ENCODE results near the gene MBTPS2. TPM values are rescaled to one million over a fixed set of nuclear protein-coding genes. Genes with fewer than 3 reads are reported as not detected.
A peak's percentile ranks its signal among the peaks of the same experiment; 100 is the strongest.

MBTPS2 gene
- total and polyA plus RNA-seq, 8 donors = 1.2 to 20.2 (median 2.1) TPM; not detected in 1

DNA sequence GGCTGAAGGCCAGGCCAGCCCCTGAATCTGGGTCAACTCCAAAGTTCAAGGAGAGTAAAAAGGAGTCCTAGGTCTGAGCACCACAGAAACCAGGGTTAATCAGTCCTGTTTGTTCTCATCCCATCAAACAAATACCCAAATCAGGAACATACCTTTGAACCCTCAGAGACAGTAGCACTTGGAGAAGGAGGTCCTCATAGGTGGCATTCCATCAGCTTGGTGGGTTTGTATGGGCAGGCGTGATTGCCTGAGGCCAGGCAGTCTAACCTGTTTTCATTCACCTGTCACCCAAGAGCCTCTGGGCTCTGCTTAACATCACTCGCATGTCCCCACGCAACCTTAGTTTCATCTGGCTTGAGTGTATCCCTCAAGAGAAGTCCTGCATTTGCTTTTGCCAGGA, 17.5 kb upstream of the MBTPS2 start:
- H3K9me3 ChIP-seq = no peaks in the 10 kb centered on the region
- H3K4me3 ChIP-seq = no peak overlapping the region
- H3K4me1 ChIP-seq = no peaks in the 10 kb centered on the region
- no peak for DNase-seq
- 85 to 94% (median 92%) methylated on average over 3 of the region's 3 CpGs for WGBS, 5 donors
- H3K27ac ChIP-seq = no peak overlapping the region
- no peaks in the 10 kb centered on the region for H3K36me3 ChIP-seq
- TF ChIP-seq EP300 (IDR thresholded peaks at IDR 0.05) = no peak
- TF ChIP-seq POLR2AphosphoS5 (IDR thresholded peaks at IDR 0.05) = peak in 1 of 3 donors; percentile 13
- peaks cover 0 to 5% (median 0%) of the 10 kb centered on the region in 3 donors for H3K27me3 ChIP-seq
- intact Hi-C loops (cut with DNase I; ENCODE audit: low total_unique reads) = no loop called here

DNA sequence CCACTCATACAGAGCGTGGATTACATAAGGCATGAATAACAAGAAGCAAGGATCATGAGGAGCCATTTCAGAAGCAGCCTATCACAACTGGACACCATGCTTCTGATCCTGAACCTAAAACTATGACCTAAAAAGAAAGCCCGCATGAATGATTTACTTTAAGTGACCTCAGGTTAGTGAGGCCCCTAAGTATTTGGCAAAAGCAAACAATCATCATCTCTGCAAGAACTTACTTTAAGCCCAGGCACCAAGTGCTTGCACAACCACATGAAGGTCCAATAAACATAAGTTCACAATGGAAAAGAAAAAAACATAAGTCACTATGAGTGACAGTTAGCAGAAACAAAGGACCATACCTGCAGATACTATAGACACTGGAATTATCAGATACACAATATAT, 7.9 kb upstream of the MBTPS2 start:
- no peaks in the 10 kb centered on the region for H3K36me3 ChIP-seq
- 48 to 70% (median 63%) methylated on average over 2 of the region's 2 CpGs for WGBS, 5 donors
- intact Hi-C loops (cut with DNase I; ENCODE audit: low total_unique reads) = no loop called here
- peaks cover 0 to 4% (median 0%) of the 10 kb centered on the region in 3 donors for H3K27me3 ChIP-seq
- no peak overlapping the region for H3K4me3 ChIP-seq
- TF ChIP-seq EP300 (IDR thresholded peaks at IDR 0.05) = no peak
- TF ChIP-seq, protein P1, sequence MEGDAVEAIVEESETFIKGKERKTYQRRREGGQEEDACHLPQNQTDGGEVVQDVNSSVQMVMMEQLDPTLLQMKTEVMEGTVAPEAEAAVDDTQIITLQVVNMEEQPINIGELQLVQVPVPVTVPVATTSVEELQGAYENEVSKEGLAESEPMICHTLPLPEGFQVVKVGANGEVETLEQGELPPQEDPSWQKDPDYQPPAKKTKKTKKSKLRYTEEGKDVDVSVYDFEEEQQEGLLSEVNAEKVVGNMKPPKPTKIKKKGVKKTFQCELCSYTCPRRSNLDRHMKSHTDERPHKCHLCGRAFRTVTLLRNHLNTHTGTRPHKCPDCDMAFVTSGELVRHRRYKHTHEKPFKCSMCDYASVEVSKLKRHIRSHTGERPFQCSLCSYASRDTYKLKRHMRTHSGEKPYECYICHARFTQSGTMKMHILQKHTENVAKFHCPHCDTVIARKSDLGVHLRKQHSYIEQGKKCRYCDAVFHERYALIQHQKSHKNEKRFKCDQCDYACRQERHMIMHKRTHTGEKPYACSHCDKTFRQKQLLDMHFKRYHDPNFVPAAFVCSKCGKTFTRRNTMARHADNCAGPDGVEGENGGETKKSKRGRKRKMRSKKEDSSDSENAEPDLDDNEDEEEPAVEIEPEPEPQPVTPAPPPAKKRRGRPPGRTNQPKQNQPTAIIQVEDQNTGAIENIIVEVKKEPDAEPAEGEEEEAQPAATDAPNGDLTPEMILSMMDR (IDR thresholded peaks at IDR 0.05) = no peak
- no peak for TF ChIP-seq POLR2A (IDR thresholded peaks at IDR 0.05)
- DNase-seq = no peak
- H3K4me1 ChIP-seq = no peaks in the 10 kb centered on the region
- no peak overlapping the region for H3K27ac ChIP-seq
- H3K9me3 ChIP-seq = no peaks in the 10 kb centered on the region

DNA sequence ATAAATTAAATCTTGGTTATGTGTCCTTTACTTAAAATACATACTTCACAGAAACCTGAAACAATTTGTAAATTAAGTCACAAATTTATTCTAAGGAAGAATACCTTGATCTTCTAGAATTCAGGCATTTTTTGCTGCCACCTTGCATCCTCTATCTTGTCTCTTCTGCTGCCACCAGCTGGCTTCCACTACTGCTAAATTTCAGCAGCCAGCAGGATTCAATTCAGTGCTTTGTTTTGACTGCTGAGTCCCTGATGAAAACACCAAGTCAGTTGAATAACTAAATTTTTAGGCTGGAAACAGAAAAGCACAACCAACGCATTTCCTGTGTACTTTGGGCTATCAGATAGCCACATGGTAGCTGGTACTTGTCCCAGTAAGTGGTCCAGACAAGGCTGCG, 2.4 kb upstream of the MBTPS2 start:
- H3K4me3 ChIP-seq = no peak overlapping the region
- no peaks in the 10 kb centered on the region for H3K27me3 ChIP-seq
- WGBS, 5 donors = 51 to 71% (median 64%) methylated on average over 2 of the region's 2 CpGs
- H3K9me3 ChIP-seq = peaks cover 0 to 7% (median 0%) of the 10 kb centered on the region in 4 donors
- no peak overlapping the region for H3K27ac ChIP-seq
- intact Hi-C loops (cut with DNase I; ENCODE audit: low total_unique reads) = no loop called here
- DNase-seq = no peak
- no peaks in the 10 kb centered on the region for H3K36me3 ChIP-seq
- H3K4me1 ChIP-seq = peaks cover 0 to 10% (median 4%) of the 10 kb centered on the region in 4 donors
- TF ChIP-seq POLR2AphosphoS5 (IDR thresholded peaks at IDR 0.05) = no peak
- TF ChIP-seq, protein P1 (IDR thresholded peaks at IDR 0.05) = no peak
- TF ChIP-seq POLR2A (IDR thresholded peaks at IDR 0.05) = no peak
- no peak for TF ChIP-seq EP300 (IDR thresholded peaks at IDR 0.05)

DNA sequence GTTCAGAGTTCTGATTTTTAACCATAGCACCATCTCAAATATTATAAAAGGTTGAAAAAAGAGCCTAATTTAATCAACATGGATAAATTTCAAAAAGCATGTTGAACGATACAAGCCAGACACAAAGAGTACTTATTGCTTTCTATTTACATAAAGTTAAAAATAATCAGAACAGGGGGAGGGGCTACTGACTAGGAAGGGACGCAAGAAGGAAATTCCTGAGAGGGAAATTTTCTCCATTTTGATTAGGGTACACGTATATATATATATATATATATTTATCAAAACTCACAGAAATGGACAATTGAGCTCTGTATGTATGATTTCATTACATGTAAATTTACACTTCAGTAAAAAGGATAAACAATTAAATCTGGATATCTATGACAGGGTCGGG, 482 bp upstream of the MBTPS2 start:
- H3K4me1 ChIP-seq = peaks cover 0 to 10% (median 4%) of the 10 kb centered on the region in 4 donors
- no peaks in the 10 kb centered on the region for H3K36me3 ChIP-seq
- no peaks in the 10 kb centered on the region for H3K27me3 ChIP-seq
- WGBS, 5 donors = 2 to 41% (median 9%) methylated on average over 4 of the region's 4 CpGs
- TF ChIP-seq EP300 (IDR thresholded peaks at IDR 0.05) (no peak), POLR2A (IDR thresholded peaks at IDR 0.05) (no peak), POLR2AphosphoS5 (IDR thresholded peaks at IDR 0.05) (no peak)
- TF ChIP-seq, protein P1 (IDR thresholded peaks at IDR 0.05) = no peak
- H3K27ac ChIP-seq = peak overlapping the region in 4 of 5 donors; percentile 83 to 89 (median 86)
- intact Hi-C loops (cut with DNase I; ENCODE audit: low total_unique reads) = no loop called here
- H3K9me3 ChIP-seq = peaks cover 0 to 7% (median 0%) of the 10 kb centered on the region in 4 donors
- peak in 1 of 2 donors; percentile 60 for DNase-seq
- H3K4me3 ChIP-seq = peak overlapping the region; percentile 57 to 69 (median 65)

DNA sequence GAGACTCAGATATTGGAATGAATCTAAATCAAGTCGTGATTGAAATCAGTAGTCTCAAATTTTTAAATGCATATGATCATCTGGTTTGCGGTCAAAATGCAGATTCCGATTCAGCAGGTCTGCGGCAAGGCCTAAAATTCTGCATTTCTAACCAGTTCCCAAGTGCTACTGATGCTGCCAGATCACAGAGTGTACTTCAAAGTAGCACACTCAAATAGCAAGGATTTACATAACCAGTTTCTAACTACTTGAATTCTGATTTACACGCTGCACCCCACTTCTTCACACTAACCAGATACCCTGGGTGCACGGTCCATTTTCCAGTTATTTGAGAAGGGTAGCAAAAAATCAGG, 752 bp downstream of the MBTPS2 start:
- Histone ChIP-seq H3K27ac (peak overlapping the region in 4 of 5 donors; percentile 83 to 89 (median 86)), H3K4me3 (peak overlapping the region; percentile 57 to 69 (median 65)), H3K36me3 (peaks cover 0 to 5% (median 2%) of the 10 kb centered on the region in 4 donors), H3K4me1 (peaks cover 0 to 10% (median 4%) of the 10 kb centered on the region in 4 donors), H3K27me3 (no peaks in the 10 kb centered on the region), H3K9me3 (peaks cover 0 to 7% (median 0%) of the 10 kb centered on the region in 4 donors)
- no peak for DNase-seq
- intact Hi-C loops (cut with DNase I; ENCODE audit: low total_unique reads) = no loop called here
- 2 to 42% (median 7%) methylated on average over 6 of the region's 6 CpGs for WGBS, 5 donors
- TF ChIP-seq EP300 (IDR thresholded peaks at IDR 0.05) = no peak
- TF ChIP-seq, protein P1 (IDR thresholded peaks at IDR 0.05) = no peak
- no peak for TF ChIP-seq POLR2A (IDR thresholded peaks at IDR 0.05)
- TF ChIP-seq POLR2AphosphoS5 (IDR thresholded peaks at IDR 0.05) = no peak

Data from stomach (tissue), 9 donors.